ENCODE results near the gene SLC38A10. TPM values are rescaled to one million over a fixed set of nuclear protein-coding genes. Genes with fewer than 3 reads are reported as not detected.

Gene SLC38A10
- polyA plus RNA-seq, 1 donor (not counting 4 experiments of a cell fraction or from before 2014, with no cell fraction given), result 16.8 TPM

DNA sequence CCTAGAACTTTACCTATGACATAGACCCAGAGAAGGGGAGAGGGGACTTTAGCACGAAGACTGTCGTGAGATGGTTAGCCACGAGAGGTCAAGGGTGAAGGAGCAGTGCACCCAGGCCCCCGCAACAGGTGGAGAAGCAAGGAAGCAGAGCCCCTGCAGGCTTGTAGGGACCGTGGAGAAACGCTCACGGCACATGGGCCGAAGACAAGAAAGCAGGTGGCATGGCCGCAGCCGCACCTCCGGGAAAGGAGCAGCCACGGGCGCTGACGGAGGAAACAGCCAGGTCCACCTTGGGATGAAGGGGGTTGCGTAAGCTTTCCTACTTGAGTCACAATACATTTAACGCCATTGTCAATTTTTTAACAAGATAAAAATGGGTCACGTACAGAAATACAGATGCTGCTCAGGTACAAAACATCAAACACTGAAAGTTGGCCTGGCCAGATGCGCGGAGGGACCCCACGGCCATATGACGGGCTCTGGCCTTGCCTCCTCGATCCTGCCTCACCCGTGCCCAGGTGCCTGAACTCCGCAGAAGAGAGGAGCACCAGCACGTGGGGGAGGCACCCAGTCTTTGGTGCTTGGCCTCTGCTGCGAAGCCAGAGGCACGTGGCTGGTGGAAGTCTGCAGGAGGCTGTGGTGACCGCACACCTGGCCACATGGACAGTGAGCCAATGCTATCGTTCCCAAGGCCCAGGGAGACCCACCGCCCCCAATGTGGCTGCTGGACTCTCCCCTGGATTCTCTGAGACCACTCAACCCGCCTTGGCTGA, 21.2 kb downstream of the SLC38A10 start:
- H3K36me3 ChIP-seq (ENCODE audit: control insufficient read depth in 2 of 2, extremely low read depth in 1 of 2, insufficient read depth in 2 of 2, low read length in 2 of 2), result peaks cover 22 to 30% of the 10 kb centered on the region in 2 experiments
- dilution Hi-C loops (cut with MboI; ENCODE audit: extremely low pct_ligation_motif_present, low sequenced_read_pairs), result no loop called here
- H3K9ac ChIP-seq (ENCODE audit: control insufficient read depth, extremely low read depth, insufficient read depth, low read length), result no peak overlapping the region
- TF ChIP-seq, protein P1, sequence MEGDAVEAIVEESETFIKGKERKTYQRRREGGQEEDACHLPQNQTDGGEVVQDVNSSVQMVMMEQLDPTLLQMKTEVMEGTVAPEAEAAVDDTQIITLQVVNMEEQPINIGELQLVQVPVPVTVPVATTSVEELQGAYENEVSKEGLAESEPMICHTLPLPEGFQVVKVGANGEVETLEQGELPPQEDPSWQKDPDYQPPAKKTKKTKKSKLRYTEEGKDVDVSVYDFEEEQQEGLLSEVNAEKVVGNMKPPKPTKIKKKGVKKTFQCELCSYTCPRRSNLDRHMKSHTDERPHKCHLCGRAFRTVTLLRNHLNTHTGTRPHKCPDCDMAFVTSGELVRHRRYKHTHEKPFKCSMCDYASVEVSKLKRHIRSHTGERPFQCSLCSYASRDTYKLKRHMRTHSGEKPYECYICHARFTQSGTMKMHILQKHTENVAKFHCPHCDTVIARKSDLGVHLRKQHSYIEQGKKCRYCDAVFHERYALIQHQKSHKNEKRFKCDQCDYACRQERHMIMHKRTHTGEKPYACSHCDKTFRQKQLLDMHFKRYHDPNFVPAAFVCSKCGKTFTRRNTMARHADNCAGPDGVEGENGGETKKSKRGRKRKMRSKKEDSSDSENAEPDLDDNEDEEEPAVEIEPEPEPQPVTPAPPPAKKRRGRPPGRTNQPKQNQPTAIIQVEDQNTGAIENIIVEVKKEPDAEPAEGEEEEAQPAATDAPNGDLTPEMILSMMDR (optimal IDR thresholded peaks at IDR 0.05 in 1 of 3, IDR thresholded peaks at IDR 0.05 in 1 of 3, conservative IDR thresholded peaks at IDR 0.05 in 1 of 3; ENCODE audit: extremely low read depth in 1 of 3, insufficient read depth in 2 of 3, low read length in 3 of 3), result no peak
- no peak for TF ChIP-seq EZH2 (IDR thresholded peaks at IDR 0.05; ENCODE audit: low read length)
- peaks cover 2% of the 10 kb centered on the region for H3K9me1 ChIP-seq (ENCODE audit: control insufficient read depth, extremely low read depth, insufficient read depth, low read length)
- H3K4me3 ChIP-seq (ENCODE audit: control insufficient read depth in 2 of 3, extremely low read depth in 1 of 3, insufficient read depth in 2 of 3, low read depth in 1 of 3, low read length in 3 of 3), result no peak overlapping the region
- H2AFZ ChIP-seq (ENCODE audit: control insufficient read depth, low read length), result no peak overlapping the region
- FAIRE-seq, result no peak
- H3K79me2 ChIP-seq (ENCODE audit: control insufficient read depth, insufficient read depth, low read length), result no peaks in the 10 kb centered on the region
- H3K4me2 ChIP-seq (ENCODE audit: control insufficient read depth, extremely low read depth, insufficient read depth, low read depth, low read length), result no peak overlapping the region
- no peaks in the 10 kb centered on the region for H3K9me3 ChIP-seq (ENCODE audit: control insufficient read depth, low read depth, low read length)
- peaks cover 4% of the 10 kb centered on the region for H4K20me1 ChIP-seq (ENCODE audit: control insufficient read depth, extremely low read depth, insufficient read depth, low read length)
- H3K27me3 ChIP-seq (ENCODE audit: control insufficient read depth, extremely low read depth, insufficient read depth, low read length), result no peaks in the 10 kb centered on the region
- H3K27ac ChIP-seq (ENCODE audit: control insufficient read depth, insufficient read depth, low read length), result no peak overlapping the region
- peaks cover 11% of the 10 kb centered on the region for H3K4me1 ChIP-seq (ENCODE audit: control insufficient read depth, extremely low read depth, insufficient read depth, low read length)
- no peak for DNase-seq (ENCODE audit: low read depth, low spot score)

DNA sequence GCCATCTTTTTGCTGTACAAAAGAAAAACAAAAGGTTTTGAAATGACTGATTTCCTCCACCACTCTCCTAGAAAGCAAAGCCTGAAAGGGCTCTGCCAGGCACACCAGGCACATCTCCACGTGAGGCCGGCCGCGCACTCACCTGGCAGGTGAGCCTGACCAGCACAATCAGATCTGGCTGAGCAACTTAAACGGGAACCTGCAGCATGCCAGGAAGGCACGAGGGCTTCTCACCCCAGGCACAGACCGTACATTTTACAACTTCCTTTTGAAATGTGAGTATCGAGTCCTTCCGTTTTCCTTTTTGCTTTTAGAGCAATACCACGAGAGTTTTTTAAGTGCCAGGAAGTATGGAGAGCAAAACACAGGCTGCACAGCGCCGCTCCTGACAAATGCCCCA, 22.5 kb downstream of the SLC38A10 start:
- Histone ChIP-seq H3K27ac (ENCODE audit: control insufficient read depth, insufficient read depth, low read length) (no peak overlapping the region), H3K4me2 (ENCODE audit: control insufficient read depth, extremely low read depth, insufficient read depth, low read depth, low read length) (no peak overlapping the region), H3K9ac (ENCODE audit: control insufficient read depth, extremely low read depth, insufficient read depth, low read length) (no peak overlapping the region), H4K20me1 (ENCODE audit: control insufficient read depth, extremely low read depth, insufficient read depth, low read length) (peaks cover 4% of the 10 kb centered on the region), H3K9me1 (ENCODE audit: control insufficient read depth, extremely low read depth, insufficient read depth, low read length) (peaks cover 2% of the 10 kb centered on the region), H3K4me3 (ENCODE audit: control insufficient read depth in 2 of 3, extremely low read depth in 1 of 3, insufficient read depth in 2 of 3, low read depth in 1 of 3, low read length in 3 of 3) (no peak overlapping the region), H3K27me3 (ENCODE audit: control insufficient read depth, extremely low read depth, insufficient read depth, low read length) (no peaks in the 10 kb centered on the region), H3K9me3 (ENCODE audit: control insufficient read depth, low read depth, low read length) (no peaks in the 10 kb centered on the region), H3K79me2 (ENCODE audit: control insufficient read depth, insufficient read depth, low read length) (no peaks in the 10 kb centered on the region), H3K4me1 (ENCODE audit: control insufficient read depth, extremely low read depth, insufficient read depth, low read length) (peaks cover 11% of the 10 kb centered on the region), H2AFZ (ENCODE audit: control insufficient read depth, low read length) (no peak overlapping the region), H3K36me3 (ENCODE audit: control insufficient read depth in 2 of 2, extremely low read depth in 1 of 2, insufficient read depth in 2 of 2, low read length in 2 of 2) (peaks cover 26 to 31% of the 10 kb centered on the region in 2 experiments)
- DNase-seq (ENCODE audit: low read depth, low spot score) (no peak), FAIRE-seq (no peak)
- TF ChIP-seq, protein P1 (optimal IDR thresholded peaks at IDR 0.05 in 1 of 3, IDR thresholded peaks at IDR 0.05 in 1 of 3, conservative IDR thresholded peaks at IDR 0.05 in 1 of 3; ENCODE audit: extremely low read depth in 1 of 3, insufficient read depth in 2 of 3, low read length in 3 of 3), result no peak
- TF ChIP-seq EZH2 (IDR thresholded peaks at IDR 0.05; ENCODE audit: low read length), result no peak
- dilution Hi-C loops (cut with MboI; ENCODE audit: extremely low pct_ligation_motif_present, low sequenced_read_pairs), result no loop called here
